Embryonic facial prominence (tissue), 1 donor: Measurements from ENCODE around the gene G6PC2.
"Not testable (repeated sequence)": the region's sequence is repeated elsewhere in the genome, so short reads cannot be mapped to it uniquely, and the experiment has no call there.

Experiments
- DNase-seq: peaks from one replicate; pipeline ENCODE4 v3.0.0-alpha.2; 2016; ENCODE audit errors: extremely low spot score

The G6PC2 gene

DNA sequence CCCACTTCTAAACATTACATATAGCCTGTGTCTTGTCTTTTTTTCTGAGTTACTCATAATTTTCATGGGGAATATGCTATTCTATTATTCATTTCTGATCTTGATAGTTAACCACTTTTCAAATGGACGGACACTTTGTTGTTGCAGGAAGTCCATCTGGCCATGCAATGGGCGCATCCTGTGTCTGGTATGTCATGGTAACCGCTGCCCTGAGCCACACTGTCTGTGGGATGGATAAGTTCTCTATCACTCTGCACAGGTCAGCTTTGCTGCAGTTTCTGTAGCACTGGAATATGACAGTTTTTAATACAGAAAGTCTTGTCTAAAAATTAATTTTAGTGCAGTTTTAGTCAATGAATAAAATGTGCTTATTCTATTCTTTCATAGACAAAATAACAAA is 3.3 kb downstream of the G6PC2 start:
- DNase-seq, result no peak

DNA sequence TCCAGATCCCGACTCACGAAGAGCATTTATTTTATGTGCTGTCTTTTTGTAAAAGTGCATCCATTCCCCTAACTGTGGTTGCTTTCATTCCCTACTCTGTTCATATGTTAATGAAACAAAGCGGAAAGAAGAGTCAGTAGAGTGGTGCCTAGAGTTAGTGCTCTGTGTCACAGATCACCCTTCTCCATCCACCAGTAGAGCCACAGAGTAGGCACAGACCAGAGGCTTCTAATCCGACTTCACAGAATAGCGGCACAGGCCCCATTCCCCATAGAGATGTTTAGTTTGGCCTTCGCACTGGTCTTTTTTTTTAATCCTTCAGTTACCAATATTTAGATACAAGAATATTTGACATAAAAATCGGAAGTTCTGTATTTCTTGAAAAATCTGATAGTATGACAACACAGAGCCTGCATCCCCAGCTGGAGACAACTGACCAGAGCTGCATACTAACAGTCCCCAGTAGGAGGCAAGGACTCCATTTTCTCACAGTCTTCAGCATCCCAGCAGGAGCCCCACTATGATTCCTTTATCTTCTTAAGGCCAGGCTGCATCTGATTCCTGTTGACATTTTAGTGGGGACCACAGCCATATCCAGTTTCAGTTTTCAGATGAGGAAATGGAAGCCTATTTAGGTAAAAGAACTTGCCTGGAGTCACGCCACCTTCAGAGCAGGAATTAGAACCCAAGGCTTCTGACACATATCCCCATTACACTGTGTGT is 7.0 kb downstream of the G6PC2 start:
- no peak for DNase-seq

DNA sequence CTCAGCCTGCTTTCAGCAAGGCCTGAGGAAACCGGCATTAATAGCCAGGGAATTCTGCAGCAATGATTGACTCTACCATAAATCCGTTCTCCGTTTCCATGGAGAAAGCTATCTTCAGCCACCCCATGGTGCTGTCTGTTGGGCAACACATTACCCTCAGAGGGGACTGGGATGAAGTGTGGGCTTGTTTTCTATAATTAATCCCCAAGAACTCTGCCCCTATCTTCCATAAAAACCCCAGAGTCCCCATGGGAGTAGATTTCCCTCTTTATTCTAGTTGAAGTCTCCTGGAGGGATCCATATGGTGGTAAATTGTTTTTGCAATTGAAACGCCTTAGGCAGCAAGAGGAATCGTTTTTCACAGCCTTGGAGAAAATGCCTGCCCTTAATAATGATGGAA is 9.2 kb downstream of the G6PC2 start:
- no peak for DNase-seq

DNA sequence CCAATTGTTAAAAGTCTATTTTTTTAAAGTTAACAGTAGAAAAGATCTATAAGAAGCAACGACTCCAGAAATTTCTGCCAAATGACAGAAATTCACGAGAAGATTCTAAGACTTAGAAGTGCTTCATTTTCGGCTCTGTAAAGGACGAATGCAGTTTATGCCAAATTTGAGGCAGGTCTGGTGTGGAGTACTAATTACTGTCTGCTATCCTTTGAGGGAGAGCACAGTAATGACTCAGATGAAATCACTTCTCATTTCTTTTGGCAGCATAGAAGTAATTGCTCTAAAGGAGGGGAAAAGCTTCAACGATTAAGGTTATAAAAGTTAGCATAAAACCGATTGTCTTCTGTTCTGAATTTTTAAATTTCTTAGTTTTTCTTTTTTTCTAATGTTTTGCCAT is 11.4 kb downstream of the G6PC2 start:
- DNase-seq, result no peak

DNA sequence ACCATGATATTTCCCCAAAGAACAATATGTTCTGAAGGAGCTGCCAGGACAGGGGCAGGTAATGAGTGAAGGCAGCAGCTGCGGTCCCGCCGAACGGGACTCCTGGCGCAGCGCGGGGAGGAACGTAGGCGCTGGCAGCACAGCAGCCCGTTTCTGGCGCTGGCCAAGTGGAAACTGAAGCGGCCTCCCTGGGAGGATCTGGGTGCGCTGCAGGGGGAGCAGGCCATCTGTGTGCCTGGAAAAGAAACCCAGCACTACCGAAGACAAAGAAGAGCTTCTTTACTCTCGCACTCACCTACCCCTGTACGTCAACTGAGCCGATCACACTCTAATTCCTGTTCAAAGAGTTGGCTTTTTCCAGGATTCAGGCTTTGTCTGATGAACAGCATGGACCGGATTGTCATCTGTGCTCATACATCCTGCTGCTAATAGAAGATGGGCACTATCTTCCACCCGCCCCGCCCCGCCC is 11.8 kb downstream of the G6PC2 start:
- no peak for DNase-seq

DNA sequence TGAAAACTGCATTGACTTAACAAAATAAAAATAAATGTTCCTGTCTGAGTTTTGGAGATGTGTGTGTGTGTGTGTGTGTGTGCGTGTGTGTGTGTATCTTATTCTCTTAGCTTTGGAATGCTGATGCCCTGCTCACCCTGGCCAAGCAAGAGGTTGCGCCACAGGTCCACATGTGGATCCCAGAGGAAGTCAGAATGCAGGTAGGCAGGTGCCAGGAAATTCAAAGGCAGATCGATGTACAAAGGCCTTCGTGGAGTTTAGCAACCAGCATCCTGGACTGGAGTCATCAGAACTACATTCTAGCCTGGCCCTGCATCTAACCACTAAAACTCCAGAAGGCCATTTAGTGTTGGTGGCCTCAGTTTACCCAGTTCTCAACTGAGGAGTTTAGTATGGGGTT is 12.4 kb downstream of the G6PC2 start:
- no peak for DNase-seq

DNA sequence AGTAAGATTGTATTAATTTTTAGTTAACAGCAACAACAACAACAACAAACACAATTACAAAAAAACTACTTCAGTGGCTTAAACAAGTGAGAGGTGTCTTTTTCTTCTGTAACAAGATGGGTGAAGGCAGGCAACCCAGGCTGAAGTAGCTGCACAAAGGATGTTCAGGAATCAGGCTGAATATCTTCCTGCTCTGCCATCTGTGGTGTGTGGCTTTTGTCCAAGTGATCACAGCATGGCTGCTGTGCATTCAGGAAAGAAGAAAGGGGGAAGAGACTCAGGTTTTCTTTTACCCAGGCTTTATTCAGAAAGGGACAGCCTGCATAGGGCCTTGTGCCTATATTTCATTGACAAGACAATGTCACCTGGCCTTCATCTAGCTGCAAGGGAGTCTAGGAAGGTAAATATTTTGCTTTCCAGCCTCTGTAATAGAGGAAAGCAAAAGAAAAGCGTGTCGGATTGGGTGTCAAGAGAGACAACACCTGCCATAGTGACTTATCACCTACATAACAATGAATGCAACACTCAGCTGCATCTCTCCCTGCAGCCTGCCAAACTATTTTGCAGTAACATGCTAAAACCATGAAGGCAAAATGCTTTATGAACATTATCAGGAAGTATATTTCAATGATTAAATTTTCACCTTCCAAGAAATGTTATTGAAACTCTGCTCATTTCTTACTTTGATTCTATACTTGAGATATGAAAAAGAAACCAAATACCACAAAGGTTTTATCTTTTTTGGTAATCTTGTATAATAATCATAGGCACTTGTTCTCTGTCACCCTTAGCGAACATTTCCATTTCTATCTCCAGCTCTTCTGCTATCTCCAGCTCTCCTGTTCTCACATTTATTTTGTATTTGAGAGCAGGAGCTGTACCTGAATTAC is 14.6 kb downstream of the G6PC2 start:
- DNase-seq, result no peak

DNA sequence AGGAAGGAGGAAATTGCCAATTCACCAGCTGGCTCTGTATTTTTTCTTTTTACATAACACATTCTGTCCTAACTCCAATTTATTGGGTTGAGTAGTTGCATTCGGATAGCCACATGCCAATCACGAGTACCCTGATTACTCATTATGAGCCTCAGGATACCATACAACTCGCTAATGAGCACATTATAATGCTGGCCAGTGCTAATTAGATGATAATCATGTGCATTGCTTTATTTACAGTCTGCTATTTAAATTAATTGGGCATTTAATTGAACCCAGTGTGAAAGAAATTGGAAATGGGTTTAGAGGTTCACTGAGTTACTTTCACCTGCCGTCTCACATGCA is 15.2 kb downstream of the G6PC2 start:
- DNase-seq, result no peak

DNA sequence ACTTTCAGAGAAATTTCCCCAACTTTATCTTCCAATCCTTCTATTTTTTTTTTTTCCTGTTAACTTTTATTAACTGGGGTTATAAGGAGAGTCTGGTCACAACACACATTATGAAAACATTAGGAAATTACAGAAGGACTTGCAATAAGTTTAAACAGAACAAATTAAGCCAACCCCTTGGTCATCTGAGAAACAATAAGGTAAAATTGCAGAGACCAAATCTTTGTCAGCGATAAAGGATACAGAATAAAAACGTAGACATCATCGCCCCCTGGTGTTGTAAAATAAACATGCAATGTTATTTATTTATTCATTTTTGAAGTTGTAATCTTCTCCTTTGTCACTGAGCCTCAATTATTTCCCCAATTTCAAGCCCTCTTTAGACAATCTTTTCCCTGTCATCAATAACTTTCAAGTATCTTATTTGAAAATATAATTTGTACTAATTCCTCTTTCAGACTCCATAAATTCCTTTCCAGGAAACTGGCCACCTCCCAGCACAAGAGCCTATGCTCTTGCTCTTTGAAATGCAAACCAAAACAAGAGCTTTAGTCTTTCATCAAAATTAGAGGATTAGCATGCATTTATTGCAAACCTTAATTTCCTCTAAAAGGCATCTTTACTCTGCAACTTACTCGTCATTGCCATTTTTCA is 19.5 kb downstream of the G6PC2 start:
- DNase-seq, result no peak

DNA sequence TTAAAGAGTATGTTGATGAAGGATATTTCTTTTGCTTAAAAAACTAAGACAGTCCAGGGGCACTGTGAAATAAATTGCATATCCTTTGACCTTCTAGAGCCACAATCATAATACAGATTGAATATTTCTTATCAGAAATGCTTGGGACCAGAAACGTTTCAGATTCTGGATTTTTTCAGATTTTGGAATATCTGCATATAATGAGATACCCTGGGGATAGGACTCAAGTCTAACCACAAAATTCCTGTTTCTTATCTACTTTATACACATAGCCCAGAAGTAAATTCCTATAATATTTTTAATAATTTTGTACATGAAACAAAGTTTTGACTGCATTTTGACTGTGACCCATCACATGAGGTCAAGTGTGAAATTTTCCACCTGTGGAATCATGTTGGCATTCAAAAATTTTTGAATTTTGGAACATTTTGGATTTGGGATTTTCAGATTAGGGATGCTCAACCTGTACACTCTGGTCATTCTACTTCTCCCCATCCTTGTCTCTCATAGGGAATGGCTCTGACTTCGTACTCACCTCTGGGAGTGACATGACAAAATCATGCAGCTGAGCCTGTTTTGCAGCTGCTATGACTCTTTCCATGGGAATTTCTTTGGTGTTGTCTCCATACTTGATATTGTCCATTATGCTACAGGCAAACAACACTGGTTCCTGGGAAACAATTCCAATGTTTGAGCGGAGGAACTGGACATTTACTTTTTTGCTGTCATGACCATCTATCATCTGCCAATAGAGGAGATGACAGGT is 25.7 kb downstream of the G6PC2 start:
- DNase-seq, result no peak

DNA sequence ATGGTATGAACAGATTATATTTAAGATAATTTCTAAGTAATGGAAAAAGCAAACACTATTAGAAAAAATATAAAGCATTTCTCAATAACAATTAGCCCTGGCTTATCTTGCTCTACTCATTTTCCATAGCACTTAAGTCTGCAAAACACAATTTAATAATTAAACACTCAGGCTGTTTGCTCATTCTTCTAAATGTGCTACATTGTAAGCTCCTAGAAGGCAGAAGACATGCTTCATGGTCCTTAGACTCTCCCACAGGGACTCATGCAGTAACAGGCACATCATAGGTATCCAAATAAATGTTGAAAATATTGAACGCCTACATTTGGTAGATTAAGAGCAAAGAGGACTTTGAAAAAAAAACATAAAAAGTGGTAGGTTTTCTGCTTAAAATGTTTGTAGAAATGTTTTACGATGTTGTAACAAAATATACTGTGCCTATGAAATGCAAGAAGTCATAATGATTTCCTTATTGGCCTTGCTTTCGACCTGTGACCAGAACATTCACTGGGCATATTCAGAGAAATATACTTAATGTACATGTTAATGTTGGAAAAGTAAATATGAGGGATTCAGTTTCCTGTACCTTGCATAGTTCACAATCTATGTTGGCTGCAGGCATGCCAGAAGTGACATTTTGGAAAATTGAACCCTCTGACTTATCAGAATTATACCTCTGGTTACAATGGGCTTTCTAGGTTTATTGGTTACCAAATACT is 27.2 kb downstream of the G6PC2 start:
- DNase-seq, result no peak

DNA sequence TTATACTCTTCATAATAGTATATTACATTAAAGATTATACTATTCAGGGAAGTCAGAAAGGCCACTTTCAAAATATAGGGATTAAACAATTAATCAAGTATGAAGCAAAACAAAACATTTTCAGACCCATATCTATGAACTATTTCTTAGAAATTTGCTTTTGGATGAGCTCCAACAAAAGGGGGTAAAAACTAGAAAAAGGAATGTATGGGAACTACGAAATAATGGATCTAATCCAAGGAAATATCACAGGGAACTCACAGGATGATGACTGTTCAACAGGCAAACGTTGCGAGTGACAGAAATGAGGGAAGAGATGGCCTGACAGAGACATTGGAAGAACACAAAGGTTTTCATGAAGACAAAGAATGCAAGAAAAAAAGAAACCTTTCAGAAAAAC is 27.9 kb downstream of the G6PC2 start:
- DNase-seq, result no peak

DNA sequence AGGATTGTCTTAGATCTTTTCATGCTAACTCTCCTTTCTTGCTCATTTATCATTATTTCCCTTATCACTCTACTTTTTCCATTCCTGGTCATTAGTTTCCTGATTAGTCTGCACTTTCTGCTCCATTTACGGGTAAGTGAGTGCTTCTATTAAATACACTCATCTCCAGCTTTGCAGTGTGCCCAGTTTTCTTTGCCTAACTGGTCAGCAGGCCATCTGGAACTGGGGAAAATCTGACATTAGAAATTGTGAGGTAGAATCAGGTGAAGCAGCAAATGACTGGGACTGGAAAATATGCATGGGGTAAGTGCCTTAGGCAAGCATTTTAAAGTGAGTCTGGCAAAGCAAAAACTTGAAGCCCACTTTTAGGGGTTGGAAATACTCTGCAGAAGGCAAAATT is 29.2 kb downstream of the G6PC2 start:
- DNase-seq, result no peak

DNA sequence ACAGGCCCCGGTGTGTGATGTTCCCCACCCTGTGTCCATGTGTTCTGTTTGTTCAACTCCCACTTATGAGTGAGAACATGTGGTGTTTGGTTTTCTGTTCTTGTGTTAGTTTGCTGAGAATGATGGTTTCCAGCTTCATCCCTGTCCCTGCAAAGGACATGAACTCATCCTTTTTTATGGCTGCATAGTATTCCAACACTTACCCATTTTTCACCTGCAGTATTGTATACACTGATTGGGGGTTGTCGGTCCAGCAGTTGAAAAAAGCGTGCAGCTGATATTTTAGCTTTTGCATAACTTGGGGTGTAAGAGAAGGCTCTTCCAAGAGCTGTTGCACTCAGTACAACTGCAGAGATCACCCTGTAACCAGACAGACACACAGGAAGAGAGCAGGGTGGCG is 31.1 kb downstream of the G6PC2 start:
- DNase-seq, result not testable (repeated sequence)

DNA sequence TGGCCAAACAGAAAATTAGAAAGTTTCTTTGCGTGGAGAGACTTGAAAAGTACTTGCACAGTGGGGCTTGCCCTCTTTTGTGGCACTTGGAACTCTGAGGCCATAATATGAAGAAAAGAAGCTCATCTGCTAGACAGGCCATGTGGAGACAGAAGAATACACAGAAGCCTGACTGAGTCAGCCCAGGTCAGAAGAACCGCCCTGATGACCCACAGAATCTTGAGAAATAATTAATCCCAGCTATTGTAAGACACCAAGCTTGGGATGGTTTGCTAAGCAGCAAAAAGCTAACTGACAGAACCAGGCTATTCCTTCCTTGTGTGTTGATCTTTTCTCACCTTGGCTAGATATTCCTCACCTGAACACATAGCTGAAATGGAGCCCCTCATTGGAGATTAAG is 33.7 kb downstream of the G6PC2 start:
- DNase-seq, result no peak

DNA sequence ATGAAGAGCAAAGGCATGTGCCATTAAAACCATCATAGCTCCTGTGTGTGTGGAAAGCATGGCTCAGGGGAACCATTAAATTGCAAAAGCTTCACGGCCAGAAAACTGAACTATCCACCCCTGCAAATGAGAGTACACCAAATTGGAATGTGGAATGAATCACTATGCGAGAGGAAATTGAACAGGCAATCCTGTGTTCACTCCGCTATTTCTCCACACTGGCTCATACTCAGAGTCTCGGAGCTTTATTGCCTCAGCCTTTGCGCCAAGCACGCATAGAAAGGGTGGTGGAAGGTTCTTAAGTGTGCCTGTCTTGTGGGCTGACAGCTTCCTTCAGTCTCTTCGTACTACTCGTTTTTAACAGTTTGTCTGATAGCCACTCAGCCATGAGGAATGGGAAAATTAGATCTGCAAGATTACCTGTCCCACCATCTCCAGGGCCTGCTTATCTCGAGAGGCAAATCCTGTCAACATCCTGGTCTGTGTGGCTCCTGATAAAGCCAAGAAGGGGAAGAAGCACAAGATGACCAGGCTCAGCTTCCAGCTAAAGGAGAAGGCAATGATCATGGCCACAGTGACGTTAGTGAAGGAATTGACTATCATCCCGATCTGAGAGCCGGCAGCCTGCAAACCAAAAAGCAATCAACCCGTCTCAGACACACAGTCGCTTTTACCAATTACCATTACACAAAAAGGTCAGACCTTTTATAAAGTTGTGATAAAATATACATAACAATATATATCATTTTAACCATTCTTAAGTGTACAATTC is 34.9 kb downstream of the G6PC2 start:
- no peak for DNase-seq

DNA sequence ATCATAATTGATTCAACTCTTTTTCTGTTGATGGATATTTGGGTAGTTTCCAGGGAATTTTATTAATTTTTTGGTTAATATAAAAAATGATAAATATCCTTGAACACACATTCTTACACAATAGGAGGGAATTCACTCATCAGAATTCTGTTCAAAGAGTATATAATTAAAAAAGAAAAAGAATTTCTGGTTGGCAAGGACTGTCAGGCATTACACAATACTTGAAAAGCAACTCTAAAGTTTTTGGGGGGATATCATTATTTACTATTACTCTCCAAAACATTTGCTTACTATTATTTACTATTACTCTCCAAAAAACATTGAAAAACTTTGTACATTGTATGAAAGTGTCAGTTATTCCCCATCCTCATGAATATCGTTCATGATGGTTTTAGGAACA is 38.0 kb downstream of the G6PC2 start:
- DNase-seq, result no peak

DNA sequence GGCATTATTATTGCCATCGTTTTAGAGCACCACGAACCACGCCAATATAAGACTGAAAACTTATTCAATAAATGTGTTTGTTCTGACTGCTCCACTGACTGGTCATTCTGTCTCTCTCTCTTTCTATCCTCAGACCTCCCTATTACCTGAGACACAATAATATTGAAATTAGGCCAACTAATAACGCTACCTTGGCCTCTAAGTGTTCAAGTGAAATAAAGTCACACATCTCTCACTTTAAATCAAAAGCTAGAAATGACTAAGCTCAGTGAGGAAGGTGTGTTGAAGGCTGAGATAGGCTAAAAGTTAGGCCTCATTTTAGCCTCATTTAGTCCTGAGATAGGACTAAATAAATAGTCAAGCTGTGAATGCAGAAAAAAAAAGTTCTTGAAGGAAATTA is 38.8 kb downstream of the G6PC2 start:
- no peak for DNase-seq

DNA sequence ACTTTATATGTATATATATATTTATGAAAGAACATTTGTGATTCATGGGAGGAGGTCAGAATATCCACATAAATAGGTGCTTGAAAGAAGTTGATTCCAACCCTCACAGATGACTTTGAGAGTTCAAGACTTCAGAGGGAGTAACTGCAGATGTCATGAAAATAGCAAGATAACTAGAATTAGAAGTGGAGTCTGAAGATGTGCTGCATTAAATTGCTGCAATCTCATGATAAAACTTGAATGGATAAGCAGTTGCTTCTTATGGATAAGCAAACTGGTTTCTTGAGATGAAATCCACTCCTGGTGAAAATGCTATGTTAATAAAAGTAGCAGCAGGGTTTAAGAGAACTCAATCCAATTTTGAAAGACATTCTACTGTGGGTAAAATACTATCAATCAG is 40.2 kb downstream of the G6PC2 start:
- DNase-seq, result no peak

DNA sequence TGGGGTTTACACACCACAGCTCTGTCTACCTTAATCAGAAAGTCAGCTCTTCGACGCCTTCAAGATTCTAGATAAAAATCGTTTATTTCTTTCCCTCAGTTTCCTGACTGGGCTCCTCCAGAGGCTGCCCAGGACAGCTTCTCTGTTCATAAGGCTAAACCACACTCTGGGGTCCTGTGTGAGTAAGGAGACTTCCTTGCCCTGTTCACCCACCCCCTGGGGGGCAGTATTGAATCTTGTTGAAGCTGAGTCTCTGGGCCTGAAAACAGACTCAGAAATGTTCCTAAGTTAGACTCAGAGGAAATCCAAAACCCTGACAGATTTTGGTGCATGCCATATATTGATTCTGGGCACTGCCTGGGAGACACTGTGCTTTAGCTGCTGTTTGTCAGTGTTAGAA is 43.0 kb downstream of the G6PC2 start:
- no peak for DNase-seq

DNA sequence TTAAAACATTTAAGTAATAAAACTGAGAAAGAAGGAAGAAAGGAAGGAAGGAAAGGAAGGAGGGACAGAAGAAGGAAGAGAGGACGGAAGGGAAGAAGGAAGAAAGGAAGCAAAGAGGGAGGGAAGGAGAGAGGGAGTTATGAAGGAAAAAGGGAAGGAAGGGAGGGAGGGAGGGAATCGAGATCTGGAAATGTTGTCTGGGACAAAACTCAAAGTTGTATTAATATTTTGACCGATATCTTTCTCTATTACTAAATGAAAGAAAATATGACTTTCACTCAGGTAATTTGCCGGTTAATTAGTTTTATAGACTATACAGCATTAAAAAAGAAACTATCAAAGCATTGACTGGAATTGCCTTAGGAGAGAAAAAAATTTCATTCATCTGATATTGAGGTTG is 44.4 kb downstream of the G6PC2 start:
- DNase-seq, result no peak
